Adrenal gland (tissue), 5 donors: ENCODE results near the gene PRMT9.

Experiments used
- CTCF ChIP-seq, 6 experiments: fragments of 450-650 bp in 4 of 6; fragments of 200-600 bp in 2 of 6; sonication (generic) in 1 of 6; IDR thresholded peaks; 1 replicate in 5 of 6; 2 replicates in 1 of 6; pipeline versions ENCODE4 v1.5.1 to v1.8.0; 2016 to 2021; ENCODE audit warnings: antibody characterized with exemption in 6 of 6, mild to moderate bottlenecking in 2 of 6, moderate library complexity in 1 of 6
- POLR2A ChIP-seq, 2 donors: fragments of 450-650 bp; IDR thresholded peaks; one replicate each; pipeline ENCODE4 v1.6.1; 2017; ENCODE audit warnings: antibody characterized with exemption in 2 of 2, mild to moderate bottlenecking in 2 of 2, moderate library complexity in 1 of 2
- donor health status: DM: no; HTN: no; CAD: no.

GRCh38 chr4:147648656-147649055, 35.3 kb downstream of the PRMT9 start:
- TF ChIP-seq CTCF (IDR thresholded peaks at IDR 0.05) (no peak), POLR2A (IDR thresholded peaks at IDR 0.05) (no peak)
